GM12878 (cell line): Measurements from ENCODE around the gene ERCC5. TPM values are rescaled to one million over a fixed set of nuclear protein-coding genes. Genes with fewer than 3 reads are reported as not detected.

ENCODE experiments used
- ATAC-seq: fragments of 200-7000 bp; cut with Tn5 transposase; 3 replicates; pipeline ENCODE4 v1.9.1; 2020; ENCODE audit warnings: mild to moderate bottlenecking, moderate library complexity
- BruUV-seq: library from RNA; stranded (reverse); fragments of 400-500 nt; replicated peaks from 2 replicates; lab custom pipeline; 2021; lab: Mats Ljungman, UMichigan
- CTCF ChIA-PET: fragments of 300-600 bp; sonication (Branson Sonifier 250); formaldehyde crosslinking; extraction: SDS; loops from one replicate; lab custom pipeline; 2021; ENCODE audit warnings: inconsistent platforms; lab: Yijun Ruan, JAX
- POLR2A ChIA-PET: fragments of 350-600 bp; formaldehyde crosslinking; extraction: SDS; loops from one replicate; lab custom pipeline; 2021; ENCODE audit warnings: inconsistent platforms; lab: Charles Lee
- RAD21 ChIA-PET: fragments of 300-600 bp; sonication (Branson Sonifier 250); formaldehyde crosslinking; loops from one replicate; lab custom pipeline; 2023; ENCODE audit warnings: antibody characterized with exemption; ENCODE audit not compliant: unreplicated experiment; lab: Charles Lee
- SMC1A ChIA-PET: fragments of 300-600 bp; sonication (Branson Sonifier 250); formaldehyde crosslinking; loops from one replicate; lab custom pipeline; 2023; ENCODE audit not compliant: unreplicated experiment, uncharacterized antibody; lab: Charles Lee
- DNase-seq: peaks from one replicate; pipeline ENCODE4 v3.0.0-alpha.2; 2011; ENCODE audit warnings: low read depth, low spot score
- FAIRE-seq: peaks from 3 replicates; lab custom pipeline; 2011; peaks lifted over from hg19 to GRCh38; lab: Jason Lieb, UNC
- H2AFZ ChIP-seq: 2 replicates; pipeline ENCODE4 v1.6.0; 2011; ENCODE audit warnings: low read depth, low read length, control low read depth; ENCODE audit not compliant: control insufficient read depth
- H3K27ac ChIP-seq: 2 replicates; pipeline ENCODE4 v1.5.1; 2011; ENCODE audit warnings: control low read depth; ENCODE audit not compliant: control insufficient read depth, insufficient read depth
- H3K27me3 ChIP-seq, 2 experiments: replicated peaks in 1 of 2; 2 replicates each; pipeline versions ENCODE4 v1.6.0 to v1.6.1; 2011; ENCODE audit warnings: low read length in 1 of 2; ENCODE audit not compliant: control insufficient read depth in 2 of 2, insufficient read depth in 2 of 2
- H3K36me3 ChIP-seq, 2 experiments: 2 replicates each; pipeline ENCODE4 v1.5.1; 2011; ENCODE audit warnings: low read length in 1 of 2; ENCODE audit not compliant: control insufficient read depth in 2 of 2, insufficient read depth in 2 of 2
- H3K4me1 ChIP-seq: 2 replicates; pipeline ENCODE4 v1.6.1; 2011; ENCODE audit warnings: mild to moderate bottlenecking, low read length, moderate library complexity, mixed read lengths; ENCODE audit not compliant: control insufficient read depth, insufficient read depth
- H3K4me2 ChIP-seq: 2 replicates; pipeline ENCODE4 v1.6.0; 2011; ENCODE audit warnings: control low read depth; ENCODE audit not compliant: control insufficient read depth, insufficient read depth
- H3K4me3 ChIP-seq: fragments of 200-600 bp; sonication (generic); 2 replicates; pipeline ENCODE4 v1.5.1; 2016
- H3K79me2 ChIP-seq: 2 replicates; pipeline ENCODE4 v1.6.0; 2011; ENCODE audit warnings: low read length; ENCODE audit not compliant: control insufficient read depth, insufficient read depth
- H3K9ac ChIP-seq: 2 replicates; pipeline ENCODE4 v1.8.0; 2011; ENCODE audit warnings: low read length, control low read depth, mixed read lengths; ENCODE audit not compliant: control insufficient read depth, insufficient read depth
- H3K9me3 ChIP-seq: replicated peaks from 3 replicates; pipeline ENCODE4 v1.5.1; 2011; ENCODE audit warnings: mild to moderate bottlenecking, low read length; ENCODE audit not compliant: control insufficient read depth, insufficient read depth
- H4K20me1 ChIP-seq: 2 replicates; pipeline ENCODE4 v1.6.0; 2011; ENCODE audit not compliant: control insufficient read depth, insufficient read depth
- CTCF ChIP-seq, 3 experiments: IDR thresholded peaks in 2 of 3; conservative IDR thresholded peaks in 1 of 3; 2 replicates each; pipeline ENCODE4 v1.5.1; 2011; ENCODE audit warnings: low read depth in 3 of 3, low read length in 3 of 3, mild to moderate bottlenecking in 3 of 3, control low read depth in 2 of 3, moderate library complexity in 2 of 3, inconsistent platforms in 1 of 3, mixed read lengths in 1 of 3; ENCODE audit not compliant: control insufficient read depth in 2 of 3, insufficient read depth in 1 of 3; ENCODE audit errors: extremely low read depth in 1 of 3
- EGR1 ChIP-seq, 2 experiments: IDR thresholded peaks; 1 replicate in 1 of 2; 2 replicates in 1 of 2; pipeline ENCODE4 v1.6.1; 2011 to 2012; ENCODE audit warnings: low read depth in 2 of 2, low read length in 2 of 2, borderline replicate concordance in 1 of 2, mild to moderate bottlenecking in 1 of 2, moderate library complexity in 1 of 2
- FOXM1 ChIP-seq: IDR thresholded peaks from 2 replicates; pipeline ENCODE4 v1.6.1; 2012; ENCODE audit warnings: low read depth, mild to moderate bottlenecking, inconsistent platforms, low read length, moderate library complexity
- NR2F1 ChIP-seq: fragments of 450-650 bp; conservative IDR thresholded peaks from 2 replicates; pipeline ENCODE4 v1.6.1; 2017; ENCODE audit warnings: mild to moderate bottlenecking
- PML ChIP-seq: IDR thresholded peaks from 2 replicates; pipeline ENCODE4 v1.6.1; 2012; ENCODE audit warnings: low read length, inconsistent platforms
- RAD21 ChIP-seq: IDR thresholded peaks from 2 replicates; pipeline ENCODE4 v1.6.1; 2011; ENCODE audit warnings: mild to moderate bottlenecking, low read depth, low read length, moderate library complexity; ENCODE audit not compliant: insufficient read depth
- SMAD1 ChIP-seq: fragments of 450-650 bp; IDR thresholded peaks from 2 replicates; pipeline ENCODE4 v1.6.1; 2018; ENCODE audit warnings: mild to moderate bottlenecking, low read depth; ENCODE audit not compliant: partially characterized antibody
- SMC3 ChIP-seq: IDR thresholded peaks from 2 replicates; pipeline ENCODE4 v1.6.1; 2011; ENCODE audit warnings: low read length, improper control_type of control experiment, borderline replicate concordance
- USF1 ChIP-seq: IDR thresholded peaks from 2 replicates; pipeline ENCODE4 v1.6.1; 2011; ENCODE audit warnings: borderline replicate concordance, low read depth, mild to moderate bottlenecking, moderate library complexity, mixed read lengths, low read length; ENCODE audit not compliant: insufficient read depth; ENCODE audit errors: extremely low read length
- WGBS: methylation state at CpG from one replicate; pipeline ENCODE4 v1.1.6; 2016; ENCODE audit warnings: low lambda C conversion rate; ENCODE audit not compliant: insufficient replicate concordance, insufficient coverage; ENCODE audit errors: missing lambda C conversion rate; 5-methylcytosine and 5-hydroxymethylcytosine counted together
- in situ Hi-C: fragments of 300-500 bp; cut with MboI; formaldehyde crosslinking; loops from 9 replicates; pipeline ENCODE4 v1.14.3; 2018; ENCODE audit warnings: mixed read lengths
- intact Hi-C: fragments of 100-400 bp; cut with micrococcal nuclease; formaldehyde crosslinking; loops from one replicate; pipeline ENCODE4 v1.14.2; 2022; ENCODE audit not compliant: unreplicated experiment
- polyA plus RNA-seq, 11 experiments: library from polyadenylated mRNA; depleted of rRNA in 4 of 11; unstranded in 6 of 11; stranded (reverse) in 5 of 11; fragments of >200 nt; fragmentation: Nextera tagmentation in 4 of 11; fragmentation: Illumina TruSeq in 1 of 11; extraction: Ambion mirVana in 4 of 11; extraction: Trizol in 1 of 11; gene quantifications; 1 replicate in 1 of 11; 2 replicates in 10 of 11; pipeline versions ENCODE4 v1.2.1 to v1.2.3, GENCODE V29; 2011 to 2016; ENCODE audit warnings: inconsistent platforms in 2 of 11, missing spikeins in 2 of 11, low read depth in 1 of 11
- total RNA-seq, 4 experiments: library from RNA; depleted of rRNA in 3 of 4; stranded (reverse); fragments of >200 nt in 3 of 4; fragmentation: Illumina TruSeq in 1 of 4; extraction: Trizol in 1 of 4; gene quantifications; 2 replicates each; pipeline versions ENCODE4 v1.2.1 to v1.2.3, GENCODE V29; 2013 to 2021

ERCC5 gene
- total and polyA plus RNA-seq, 10 of the 15 experiments (the other 5 are each of a cell fraction or from before 2014, with no cell fraction given) = 11.7 to 59.2 (median 41.6) TPM

- ATAC-seq (no peak), DNase-seq (no peak), FAIRE-seq (peak; percentile 44)
- H3K36me3 ChIP-seq = peaks cover 0 to 4% of the 10 kb centered on the region in 2 experiments; a peak in 2 of 4 replicates
- ChIA-PET SMC1A (interaction anchor here (0.9 to 2.3 kb wide), 7 partner anchors 18 to 268 kb away, joined by 3 to 15 read pairs (median 4); no protein-coding TSS in a partner anchor), POLR2A (interaction anchor here (0.8 to 4.8 kb wide), 4 partner anchors 7 to 268 kb away, joined by 3 to 81 read pairs (median 4); partner anchors contain the start of gene TPP2), RAD21 (interaction anchor here (1.0 to 3.6 kb wide), 3 partner anchors 252 to 268 kb away, joined by 3 to 32 read pairs (median 3); partner anchors contain the start of gene TPP2), CTCF (interaction anchor here (0.6 to 5.4 kb wide), 15 partner anchors 9 to 270 kb away, joined by 3 to 106 read pairs (median 4); partner anchors contain the start of gene TPP2)
- in situ Hi-C loops = loop anchor here (5.0 kb wide), 1 partner anchor 250 kb away; the partner anchor contains the start of gene TPP2
- peaks cover 3% of the 10 kb centered on the region; the same call in 1 of the 2 replicates for H3K4me1 ChIP-seq
- TSS peak; percentile 63 for BruUV-seq
- no peaks in the 10 kb centered on the region for H3K27me3 ChIP-seq
- no peaks in the 10 kb centered on the region for H4K20me1 ChIP-seq
- peak overlapping the region; percentile 76 for H3K4me2 ChIP-seq
- no peaks in the 10 kb centered on the region for H3K9me3 ChIP-seq
- WGBS = 16% methylated on average over 12 of the region's 12 CpGs
- TF ChIP-seq PML (0 out of 2 replicates have a peak, but pooled peaks have one; percentile 20), SMC3 (peak; percentile 56; the same call in 1 of the 2 replicates), FOXM1 (0 out of 2 replicates have a peak, but pooled peaks have one; percentile 32), SMAD1 (no peak), RAD21 (peak; percentile 86), USF1 (no peak), EGR1 (IDR thresholded peaks at IDR 0.05; ENCODE audit: borderline replicate concordance in 1 of 2, low read depth in 2 of 2, low read length in 2 of 2) (peak in 1 of 2 experiments; percentile 55; a peak in 2 of 3 replicates), CTCF (IDR thresholded peaks at IDR 0.05 in 2 of 3, conservative IDR thresholded peaks at IDR 0.05 in 1 of 3; ENCODE audit: control insufficient read depth in 2 of 3, extremely low read depth in 1 of 3, insufficient read depth in 1 of 3, low read depth in 3 of 3, low read length in 3 of 3) (peak; percentile 68 to 72 (median 69)), NR2F1 (0 out of 2 replicates have a peak, but pooled peaks have one; percentile 35)
- H2AFZ ChIP-seq = no peak overlapping the region
- H3K79me2 ChIP-seq = peaks cover 51% of the 10 kb centered on the region
- H3K4me3 ChIP-seq = peak overlapping the region; percentile 98
- intact Hi-C loops = loop anchor here (1.0 to 5.0 kb wide), 2 partner anchors 195 to 267 kb away; no protein-coding TSS in a partner anchor
- peak overlapping the region; percentile 98 for H3K9ac ChIP-seq
- peak overlapping the region; percentile 96 for H3K27ac ChIP-seq
These were observed 1.7 kb downstream of the ERCC5 start for GRCh38 chr13:102847272-102848234.
